ACC112 (cell line): ENCODE results near the gene PLD1.

Source experiments
- H2AFZ ChIP-seq: fragments of 200-600 bp; sonication (generic); one replicate; pipeline ENCODE4 v1.6.0; 2017; ENCODE audit warnings: antibody characterized with exemption, low read length; ENCODE audit not compliant: unreplicated experiment
- H3K27ac ChIP-seq: fragments of 200-600 bp; sonication (generic); 2 replicates; pipeline ENCODE4 v1.5.1; 2014; ENCODE audit warnings: low read depth, mild to moderate bottlenecking, antibody characterized with exemption, low read length, moderate library complexity
- H3K27me3 ChIP-seq: fragments of 200-600 bp; sonication (generic); 2 replicates; pipeline ENCODE4 v1.6.1; 2014; ENCODE audit warnings: mild to moderate bottlenecking, antibody characterized with exemption, low read length, moderate library complexity, mixed read lengths; ENCODE audit not compliant: insufficient read depth
- H3K36me3 ChIP-seq: fragments of 200-600 bp; sonication (generic); 2 replicates; pipeline ENCODE4 v1.6.1; 2016; ENCODE audit warnings: mild to moderate bottlenecking, antibody characterized with exemption, low read length, moderate library complexity, mixed read lengths; ENCODE audit not compliant: insufficient read depth
- H3K4me1 ChIP-seq: fragments of 200-600 bp; sonication (generic); one replicate; pipeline ENCODE4 v1.6.1; 2016; ENCODE audit warnings: low read length, mixed read lengths; ENCODE audit not compliant: insufficient read depth, unreplicated experiment, control insufficient read depth
- H3K4me3 ChIP-seq: fragments of 200-600 bp; sonication (generic); 2 replicates; pipeline ENCODE4 v1.5.1; 2014; ENCODE audit warnings: mild to moderate bottlenecking, low read depth, low read length
- H3K79me2 ChIP-seq: fragments of 200-600 bp; sonication (generic); one replicate; pipeline ENCODE4 v1.6.0; 2016; ENCODE audit warnings: low read length; ENCODE audit not compliant: control insufficient read depth, unreplicated experiment, insufficient read depth

PLD1 gene

DNA sequence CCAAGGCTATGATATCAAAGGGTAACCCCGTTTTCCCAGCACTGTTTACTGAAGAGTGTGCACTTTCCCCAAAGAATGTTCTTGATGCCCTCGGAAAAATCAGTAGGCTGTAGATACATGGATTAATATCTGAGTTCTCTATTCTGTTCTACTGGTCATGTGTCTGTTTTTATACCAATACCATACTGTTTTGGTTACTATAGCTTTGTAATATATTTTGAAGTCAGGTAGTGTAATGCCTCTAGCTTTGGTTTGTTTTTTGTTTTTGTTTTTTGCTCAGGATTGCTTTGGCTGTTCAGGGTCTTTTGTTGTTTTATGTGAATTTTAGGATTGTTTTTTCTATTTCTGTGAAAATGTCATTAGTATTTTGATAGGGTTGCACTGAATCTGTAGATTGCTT is 95.1 kb downstream of the PLD1 start:
- Histone ChIP-seq H3K36me3 (peaks cover 4% of the 10 kb centered on the region), H2AFZ (no peak overlapping the region), H3K79me2 (no peaks in the 10 kb centered on the region), H3K27ac (no peak overlapping the region), H3K27me3 (no peaks in the 10 kb centered on the region), H3K4me1 (peaks cover 12% of the 10 kb centered on the region), H3K4me3 (no peak overlapping the region)

DNA sequence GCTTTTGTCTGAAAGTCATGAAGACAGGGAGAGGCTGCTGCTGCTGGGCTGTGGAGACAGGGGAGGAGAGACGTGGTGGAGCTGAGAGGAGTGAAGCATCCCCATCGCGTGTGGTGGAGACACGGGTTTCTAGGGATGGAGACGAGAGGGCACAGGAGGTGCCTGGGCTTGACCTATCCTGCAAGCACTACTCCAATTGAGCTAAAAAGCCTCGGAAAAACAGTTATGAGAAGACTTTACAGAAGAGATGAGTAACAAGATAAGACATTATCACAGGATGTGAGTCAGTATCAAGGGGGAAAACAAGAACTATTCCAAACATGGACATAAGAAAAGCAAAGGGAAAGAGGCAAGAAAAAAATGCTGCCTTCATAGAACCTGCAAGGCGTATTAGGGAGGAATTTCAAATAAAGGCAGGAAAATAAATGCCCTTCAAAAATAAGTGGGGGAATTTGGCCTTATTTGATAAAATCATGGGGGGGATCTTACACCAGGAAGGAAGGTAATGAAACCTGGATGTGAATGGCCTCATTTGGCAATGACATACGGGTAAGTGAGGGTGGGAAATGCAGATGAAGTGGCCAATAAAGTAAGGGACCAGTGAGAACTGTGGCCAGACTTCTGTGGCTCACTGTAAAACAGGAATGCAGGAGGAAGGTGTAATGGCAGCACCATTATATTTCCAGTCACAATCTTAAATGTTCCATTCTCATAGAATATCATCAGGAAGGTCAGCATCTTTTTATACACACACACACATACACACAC is 97.9 kb downstream of the PLD1 start:
- H3K79me2 ChIP-seq, result no peaks in the 10 kb centered on the region
- no peak overlapping the region for H2AFZ ChIP-seq
- no peak overlapping the region for H3K4me3 ChIP-seq
- no peaks in the 10 kb centered on the region; the same call in 1 of the 2 replicates for H3K36me3 ChIP-seq
- H3K27me3 ChIP-seq, result no peaks in the 10 kb centered on the region
- peaks cover 12% of the 10 kb centered on the region for H3K4me1 ChIP-seq
- H3K27ac ChIP-seq, result peak overlapping the region; percentile 46

DNA sequence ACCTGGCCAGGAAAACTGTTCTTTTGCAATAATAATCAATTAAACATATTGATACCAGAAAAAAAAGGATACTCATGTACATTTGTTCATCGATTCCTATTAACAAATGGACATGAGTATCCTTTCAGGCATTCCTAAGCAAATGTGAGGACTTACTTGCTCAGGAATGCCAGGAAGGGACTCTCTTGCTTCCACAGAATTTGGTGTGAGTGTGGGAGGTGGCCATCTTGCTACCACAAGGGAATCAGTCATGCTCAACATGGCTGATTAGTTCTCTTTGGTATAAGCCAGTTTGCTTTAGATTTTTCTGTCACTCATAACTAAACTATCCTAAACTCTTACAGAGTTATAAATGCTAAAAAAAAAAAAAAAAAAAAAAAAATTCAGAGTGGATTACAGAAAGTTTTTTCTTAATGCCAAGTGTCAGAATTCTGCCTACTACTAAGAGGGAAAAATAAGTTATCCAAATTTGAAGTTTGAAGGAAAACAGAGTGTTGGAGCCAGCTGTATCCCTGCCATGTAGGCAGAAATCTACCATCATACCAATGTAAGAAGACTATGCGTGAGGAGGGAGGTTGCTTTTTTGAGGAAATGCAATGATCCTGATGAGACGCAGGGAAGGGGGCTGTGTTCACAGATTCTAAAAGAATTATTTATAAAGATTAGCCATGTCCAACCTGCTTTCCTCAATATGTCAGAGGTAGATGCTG is 98.7 kb downstream of the PLD1 start:
- Histone ChIP-seq H2AFZ (no peak overlapping the region), H3K79me2 (no peaks in the 10 kb centered on the region), H3K36me3 (no peaks in the 10 kb centered on the region; the same call in 1 of the 2 replicates), H3K4me3 (no peak overlapping the region), H3K4me1 (peaks cover 12% of the 10 kb centered on the region), H3K27ac (peak overlapping the region; percentile 45), H3K27me3 (no peaks in the 10 kb centered on the region)

DNA sequence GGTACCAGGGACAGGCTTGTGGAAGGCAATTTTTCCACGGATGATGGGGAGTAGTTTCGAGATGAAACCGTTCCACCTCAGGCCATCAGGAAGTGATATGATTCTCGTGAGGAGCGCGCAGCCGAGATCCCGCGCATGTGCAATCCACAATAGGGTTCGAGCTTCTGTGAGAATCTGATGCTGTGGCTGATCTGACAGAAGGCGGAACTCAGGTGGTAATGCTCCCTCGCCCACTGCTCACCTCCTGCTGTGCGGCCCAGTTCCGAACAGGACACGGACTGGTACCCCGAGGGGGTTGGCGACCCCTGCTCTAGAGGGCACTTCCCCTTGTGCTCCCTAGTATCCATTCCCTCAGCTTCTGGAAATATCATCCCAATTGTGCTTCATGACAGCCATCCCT is 99.9 kb downstream of the PLD1 start:
- H3K36me3 ChIP-seq, result no peaks in the 10 kb centered on the region; the same call in 1 of the 2 replicates
- no peaks in the 10 kb centered on the region for H3K27me3 ChIP-seq
- no peaks in the 10 kb centered on the region for H3K79me2 ChIP-seq
- no peak overlapping the region for H3K27ac ChIP-seq
- H2AFZ ChIP-seq, result no peak overlapping the region
- peaks cover 12% of the 10 kb centered on the region for H3K4me1 ChIP-seq
- H3K4me3 ChIP-seq, result no peak overlapping the region

DNA sequence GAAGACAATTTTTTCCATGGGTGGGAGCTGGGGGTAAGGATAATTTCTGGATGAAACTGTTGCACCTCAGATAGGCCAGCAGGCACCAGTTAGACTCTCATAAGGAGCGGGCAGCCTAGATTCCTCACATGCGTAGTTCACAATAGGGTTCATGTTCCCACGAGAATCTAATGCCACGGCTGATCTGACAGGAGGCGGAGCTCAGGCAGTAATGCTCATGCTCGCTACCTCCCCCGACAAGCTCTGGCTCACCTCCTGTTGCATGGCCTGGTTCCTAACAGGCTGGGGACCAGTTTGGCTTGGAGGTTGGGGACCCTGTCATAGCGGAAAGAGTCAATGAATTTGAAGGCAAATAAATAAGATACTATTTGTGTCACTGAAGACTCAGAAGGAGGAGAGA is 105.5 kb downstream of the PLD1 start:
- Histone ChIP-seq H3K27me3 (no peaks in the 10 kb centered on the region), H3K36me3 (peaks cover 15% of the 10 kb centered on the region; the same call in 1 of the 2 replicates), H3K4me1 (no peaks in the 10 kb centered on the region), H3K4me3 (no peak overlapping the region), H2AFZ (no peak overlapping the region), H3K27ac (no peak overlapping the region), H3K79me2 (no peaks in the 10 kb centered on the region)

DNA sequence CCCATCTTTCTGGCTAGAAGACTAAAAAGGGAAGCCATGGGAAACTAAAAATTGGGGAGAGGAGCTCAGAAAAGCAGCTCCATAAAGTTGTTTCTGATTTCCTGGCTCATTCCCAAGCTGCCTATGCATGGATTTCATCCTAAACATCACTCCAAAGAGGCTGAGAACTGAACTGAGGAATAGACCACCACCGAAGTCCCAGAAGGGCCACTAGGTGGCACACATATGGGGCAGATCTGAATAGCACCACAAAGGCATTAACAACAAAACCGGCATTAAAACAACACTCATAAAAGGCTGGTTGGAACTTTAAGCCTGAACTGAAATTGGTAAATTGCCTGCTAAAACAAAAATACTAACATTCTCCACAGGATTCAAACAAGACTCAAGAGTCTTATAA is 106.3 kb downstream of the PLD1 start:
- Histone ChIP-seq H3K79me2 (no peaks in the 10 kb centered on the region), H3K36me3 (peaks cover 15% of the 10 kb centered on the region; the same call in 1 of the 2 replicates), H3K27me3 (no peaks in the 10 kb centered on the region), H2AFZ (no peak overlapping the region), H3K4me1 (no peaks in the 10 kb centered on the region), H3K4me3 (no peak overlapping the region), H3K27ac (no peak overlapping the region)

DNA sequence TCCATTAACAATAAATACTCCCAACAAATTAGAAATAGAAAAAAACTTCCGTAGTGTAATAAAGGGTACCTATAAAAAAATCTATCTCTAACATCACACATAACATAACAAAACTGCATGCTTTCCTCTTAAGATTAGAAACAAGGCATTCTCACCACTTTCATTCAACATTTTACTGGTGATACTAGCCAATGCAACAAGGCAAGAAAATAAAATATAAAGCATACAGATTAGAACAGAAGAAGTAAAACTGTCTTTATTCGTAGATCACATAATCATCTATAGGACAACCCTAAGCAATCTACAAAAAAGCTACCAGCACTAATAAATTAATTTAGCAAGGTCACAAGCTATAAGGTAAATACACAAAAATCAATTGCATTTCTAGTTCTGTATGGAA is 107.1 kb downstream of the PLD1 start:
- Histone ChIP-seq H3K4me1 (no peaks in the 10 kb centered on the region), H3K79me2 (no peaks in the 10 kb centered on the region), H3K4me3 (no peak overlapping the region), H3K36me3 (peaks cover 15% of the 10 kb centered on the region; the same call in 1 of the 2 replicates), H2AFZ (no peak overlapping the region), H3K27me3 (no peaks in the 10 kb centered on the region), H3K27ac (no peak overlapping the region)

DNA sequence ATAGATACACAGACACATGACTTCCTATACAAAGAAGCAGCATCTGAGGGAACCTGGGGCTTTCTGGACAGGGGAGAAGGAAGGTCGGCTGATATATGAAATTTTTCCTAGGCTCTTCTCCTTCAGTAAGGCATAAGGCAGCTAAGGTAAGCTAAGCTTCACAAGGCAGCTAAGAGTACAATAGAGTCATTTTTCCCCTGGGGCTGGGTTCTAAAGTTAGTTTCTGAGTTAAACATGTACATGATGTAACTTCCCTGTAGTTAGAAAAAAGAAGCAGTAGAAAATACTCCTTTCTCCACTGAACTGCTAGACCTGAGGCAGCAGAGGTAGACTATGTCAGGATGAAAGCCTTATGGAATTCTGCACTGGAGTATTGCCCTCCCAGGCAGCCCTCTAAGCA is 109.6 kb downstream of the PLD1 start:
- no peak overlapping the region for H3K4me3 ChIP-seq
- H3K4me1 ChIP-seq, result peaks cover 4% of the 10 kb centered on the region
- H3K27ac ChIP-seq, result no peak overlapping the region
- peaks cover 15% of the 10 kb centered on the region; the same call in 1 of the 2 replicates for H3K36me3 ChIP-seq
- no peak overlapping the region for H2AFZ ChIP-seq
- no peaks in the 10 kb centered on the region for H3K27me3 ChIP-seq
- H3K79me2 ChIP-seq, result no peaks in the 10 kb centered on the region

DNA sequence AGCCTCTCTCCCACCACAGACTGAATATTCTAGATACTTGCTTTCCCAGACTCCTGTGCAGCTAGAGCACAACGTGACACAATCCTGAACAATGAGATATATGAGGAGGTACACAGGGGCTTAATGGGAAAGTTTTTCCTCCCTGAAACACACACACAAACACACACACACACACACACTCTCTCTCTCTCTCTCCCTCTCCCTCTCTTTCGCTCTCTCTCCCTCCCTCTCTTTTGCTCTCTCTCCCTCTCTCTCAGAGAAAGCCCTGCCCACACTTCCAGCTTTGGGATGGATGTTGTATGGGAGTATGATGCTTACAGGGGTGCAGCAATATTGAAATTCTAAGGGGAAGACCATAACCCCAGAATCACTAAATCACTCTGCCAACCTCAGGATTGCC is 110.1 kb downstream of the PLD1 start:
- Histone ChIP-seq H3K27me3 (no peaks in the 10 kb centered on the region), H3K79me2 (no peaks in the 10 kb centered on the region), H3K4me3 (no peak overlapping the region), H3K36me3 (peaks cover 15% of the 10 kb centered on the region; the same call in 1 of the 2 replicates), H3K27ac (no peak overlapping the region), H2AFZ (no peak overlapping the region), H3K4me1 (peaks cover 7% of the 10 kb centered on the region)

DNA sequence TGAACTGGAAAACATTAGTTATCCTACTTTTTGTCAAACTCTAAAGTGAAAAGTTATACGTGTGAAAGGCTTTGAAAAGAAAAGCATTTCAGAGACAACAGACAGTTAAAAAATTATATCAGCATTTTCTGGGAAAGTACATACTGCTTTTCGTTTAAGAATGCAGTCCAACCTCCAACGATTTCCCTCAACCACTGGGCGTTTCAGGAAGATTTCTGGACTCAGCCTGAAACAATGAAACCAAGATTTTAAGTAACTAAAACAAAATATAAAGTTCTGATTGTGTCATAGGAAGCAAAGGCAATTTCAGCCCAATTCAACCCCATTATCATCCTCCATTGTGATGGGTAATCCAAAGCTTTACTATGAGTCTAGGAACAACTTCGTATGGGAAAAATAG is 110.7 kb downstream of the PLD1 start:
- H3K4me3 ChIP-seq, result no peak overlapping the region
- H3K4me1 ChIP-seq, result peaks cover 9% of the 10 kb centered on the region
- H3K27me3 ChIP-seq, result no peaks in the 10 kb centered on the region
- no peak overlapping the region for H3K27ac ChIP-seq
- H3K79me2 ChIP-seq, result no peaks in the 10 kb centered on the region
- H2AFZ ChIP-seq, result no peak overlapping the region
- H3K36me3 ChIP-seq, result peaks cover 13% of the 10 kb centered on the region; the same call in 1 of the 2 replicates

DNA sequence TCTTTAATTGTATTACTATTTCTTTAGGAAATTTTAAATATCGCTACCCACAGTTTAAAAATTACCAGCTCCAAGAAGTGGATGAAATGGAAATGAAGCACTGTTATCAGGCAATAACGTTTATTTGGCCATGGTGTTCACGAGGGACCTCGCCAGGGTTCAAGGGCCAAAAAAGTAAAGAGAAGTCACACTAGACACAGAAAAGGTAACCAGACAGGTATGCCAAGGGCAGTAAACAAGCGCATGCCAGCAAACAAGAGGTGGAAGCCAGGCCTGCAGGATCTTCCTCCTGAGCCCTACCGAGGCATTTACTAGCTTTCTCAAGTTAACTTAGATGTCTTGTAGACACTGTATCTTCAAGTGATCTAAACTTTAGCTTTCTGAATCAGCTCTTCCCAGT is 113.5 kb downstream of the PLD1 start:
- no peak overlapping the region for H3K27ac ChIP-seq
- no peak overlapping the region for H3K4me3 ChIP-seq
- H2AFZ ChIP-seq, result no peak overlapping the region
- no peaks in the 10 kb centered on the region for H3K79me2 ChIP-seq
- no peaks in the 10 kb centered on the region for H3K27me3 ChIP-seq
- peaks cover 9% of the 10 kb centered on the region for H3K4me1 ChIP-seq
- 0 out of 2 replicates have a peak, but pooled peaks cover 2% of the 10 kb centered on the region for H3K36me3 ChIP-seq
